Measurements from ENCODE around the gene RBP5. TPM values are rescaled to one million over a fixed set of nuclear protein-coding genes. Genes with fewer than 3 reads are reported as not detected.

The RBP5 gene
- total and polyA plus RNA-seq, 9 of the 15 experiments (the other 6 are each of a cell fraction or from before 2014, with no cell fraction given), result 8.6 to 22.5 (median 11.4) TPM

DNA sequence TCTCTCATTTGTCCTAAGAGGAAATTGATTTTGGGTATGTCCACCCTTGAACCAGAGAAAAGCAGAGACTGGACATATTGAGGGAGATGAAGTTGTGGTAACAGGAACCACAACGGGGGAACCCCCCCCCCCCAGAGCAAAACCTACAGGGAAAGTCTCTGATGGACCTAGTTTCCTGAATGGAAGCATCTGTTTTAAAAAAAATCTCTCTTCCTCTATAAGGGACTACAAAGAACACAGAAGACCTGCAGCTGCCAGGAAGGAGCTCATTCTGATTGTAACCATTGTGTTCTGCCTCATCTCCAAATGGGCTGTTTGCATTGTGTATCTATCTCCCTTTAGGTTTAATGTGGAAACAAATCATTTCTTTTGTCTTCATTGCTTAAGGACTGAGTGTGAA, 54.7 kb downstream of the RBP5 start:
- peaks cover 0 to 5% of the 10 kb centered on the region in 2 experiments; a peak in 3 of 5 replicates for H3K4me1 ChIP-seq (replicated peaks in 1 of 2; ENCODE audit: control insufficient read depth in 2 of 2, insufficient read depth in 2 of 2, low read length in 2 of 2)
- no peaks in the 10 kb centered on the region for H4K20me1 ChIP-seq (replicated peaks; ENCODE audit: control insufficient read depth, insufficient read depth, low read length)
- intact Hi-C loops (cut with micrococcal nuclease), result no loop called here
- H2AFZ ChIP-seq (ENCODE audit: low read depth, low read length), result no peak overlapping the region
- no peak overlapping the region for H3K9ac ChIP-seq (ENCODE audit: insufficient read depth in 1 of 2, low read depth in 2 of 2, low read length in 2 of 2)
- no peak overlapping the region for H3K27ac ChIP-seq (ENCODE audit: extremely low read depth, low read depth, low read length)
- H3K79me2 ChIP-seq (ENCODE audit: control insufficient read depth, insufficient read depth, low read length), result no peaks in the 10 kb centered on the region
- H3K27me3 ChIP-seq (ENCODE audit: control insufficient read depth in 2 of 2, insufficient read depth in 2 of 2, low read length in 2 of 2), result peaks cover 0 to 3% of the 10 kb centered on the region in 2 experiments; a peak in 1 of 5 replicates
- TF ChIP-seq HIVEP1 (CRISPR knock-in tag; IDR thresholded peaks at IDR 0.05) (no peak), MYBL2 (IDR thresholded peaks at IDR 0.05; ENCODE audit: low read depth) (no peak), MYBL2 (CRISPR knock-in tag; IDR thresholded peaks at IDR 0.05; ENCODE audit: borderline replicate concordance) (no peak)
- BruUV-seq (replicated peaks), result no TSS peak
- DNase-seq (ENCODE audit: extremely low read depth in 1 of 4, low spot score in 3 of 4) (no peak), ATAC-seq (no peak), FAIRE-seq (no peak)
- H3K9me3 ChIP-seq (replicated peaks; ENCODE audit: control insufficient read depth, insufficient read depth, low read depth, low read length), result no peaks in the 10 kb centered on the region
- in situ Hi-C loops (cut with MboI), result no loop called here
- no peaks in the 10 kb centered on the region for H3K36me3 ChIP-seq (ENCODE audit: control insufficient read depth, insufficient read depth, low read length)
- no peak overlapping the region for H3K4me2 ChIP-seq (ENCODE audit: insufficient read depth, low read length)
- ChIA-PET POLR2A (interaction anchor here (0.6 kb wide), 1 partner anchor 97 kb away, joined by 3 read pairs; no protein-coding TSS in a partner anchor), CTCF (ENCODE audit: low intra/inter-chr PET ratio) (no interaction called here)
- no peak overlapping the region for H3K4me3 ChIP-seq
- H3K9me1 ChIP-seq (ENCODE audit: control insufficient read depth, insufficient read depth, low read length), result no peaks in the 10 kb centered on the region
- WGBS (ENCODE audit: insufficient coverage, low coverage, missing lambda C conversion rate), result 0% methylated on average over 1 of the region's 1 CpG

Small RNA genes within 50 kb of the gene (small RNA-seq; reads per million reads assigned to genes)
- not detected for gene RNU6-485P

Other genes starting within 250 kb of the RBP5 start
Only the 7 nearest of the 15 such genes appear.
- 66.5 and 97.2 TPM in 2 replicates for gene EMG1, start 158.0 kb downstream of the RBP5 start, total RNA-seq (2014; rRNA removed)
- gene EMG1, start 158.0 kb downstream of the RBP5 start, total RNA-seq (2014; rRNA removed; fragmentation: Illumina TruSeq; extraction: Trizol), result 82.7 and 85.9 TPM in 2 replicates
- 66.9 and 75.1 TPM in 2 replicates for gene EMG1, start 158.0 kb downstream of the RBP5 start, total RNA-seq (2015; rRNA removed; fragmentation: Illumina TruSeq; extraction: Trizol)
- gene EMG1, start 158.0 kb downstream of the RBP5 start, total RNA-seq (2021), result 85.1 and 92.0 TPM in 2 replicates
- gene EMG1, start 158.0 kb downstream of the RBP5 start, polyA plus RNA-seq (2011; rRNA removed), result 71.4 and 92.5 TPM in 2 replicates
- gene EMG1, start 158.0 kb downstream of the RBP5 start, polyA plus RNA-seq (2014; fragmentation: Illumina TruSeq; extraction: Trizol), result 99.2 and 121 TPM in 2 replicates
- 100 to 1,000 TPM; 149 to 186 TPM for gene EMG1, start 158.0 kb downstream of the RBP5 start, polyA plus RNA-seq (2014; fragmentation: Nextera tagmentation; extraction: Ambion mirVana)
- gene EMG1, start 158.0 kb downstream of the RBP5 start, polyA plus RNA-seq (2014; rRNA removed), result 107 and 112 TPM in 2 replicates
- 14.3 and 17.4 TPM in 2 replicates for gene LPCAT3, start 110.4 kb downstream of the RBP5 start, total RNA-seq (2014; rRNA removed)
- 22.2 and 22.4 TPM in 2 replicates for gene LPCAT3, start 110.4 kb downstream of the RBP5 start, total RNA-seq (2014; rRNA removed; fragmentation: Illumina TruSeq; extraction: Trizol)
- gene LPCAT3, start 110.4 kb downstream of the RBP5 start, total RNA-seq (2015; rRNA removed; fragmentation: Illumina TruSeq; extraction: Trizol), result 23.0 and 25.3 TPM in 2 replicates
- gene LPCAT3, start 110.4 kb downstream of the RBP5 start, total RNA-seq (2021), result 31.1 and 32.5 TPM in 2 replicates
- gene LPCAT3, start 110.4 kb downstream of the RBP5 start, polyA plus RNA-seq (2011; rRNA removed), result 47.0 and 52.5 TPM in 2 replicates
- 40.3 and 44.3 TPM in 2 replicates for gene LPCAT3, start 110.4 kb downstream of the RBP5 start, polyA plus RNA-seq (2014; fragmentation: Illumina TruSeq; extraction: Trizol)
- 1 to 10 TPM; 4.9 to 5.6 TPM for gene LPCAT3, start 110.4 kb downstream of the RBP5 start, polyA plus RNA-seq (2014; fragmentation: Nextera tagmentation; extraction: Ambion mirVana)
- gene LPCAT3, start 110.4 kb downstream of the RBP5 start, polyA plus RNA-seq (2014; rRNA removed), result 27.4 and 34.7 TPM in 2 replicates
- gene C1S, start 68.2 kb downstream of the RBP5 start, total RNA-seq (2014; rRNA removed), result 0.04 and 0.27 TPM in 2 replicates
- 0.29 and 0.35 TPM in 2 replicates for gene C1S, start 68.2 kb downstream of the RBP5 start, total RNA-seq (2014; rRNA removed; fragmentation: Illumina TruSeq; extraction: Trizol)
- gene C1S, start 68.2 kb downstream of the RBP5 start, total RNA-seq (2015; rRNA removed; fragmentation: Illumina TruSeq; extraction: Trizol), result 0.08 and 0.25 TPM in 2 replicates
- gene C1S, start 68.2 kb downstream of the RBP5 start, total RNA-seq (2021), result 0.84 and 1.2 TPM in 2 replicates
- gene C1S, start 68.2 kb downstream of the RBP5 start, polyA plus RNA-seq (2011; rRNA removed), result 0.39 and 0.95 TPM in 2 replicates
- gene C1S, start 68.2 kb downstream of the RBP5 start, polyA plus RNA-seq (2014; fragmentation: Illumina TruSeq; extraction: Trizol), result 0.45 and 0.46 TPM in 2 replicates
- under 1 TPM; 0.08 to 0.11 TPM for gene C1S, start 68.2 kb downstream of the RBP5 start, polyA plus RNA-seq (2014; fragmentation: Nextera tagmentation; extraction: Ambion mirVana)
- gene C1S, start 68.2 kb downstream of the RBP5 start, polyA plus RNA-seq (2014; rRNA removed), result 0.12 and 0.26 TPM in 2 replicates
- 0.16 and 1.0 TPM in 2 replicates for gene C1R, start 36.4 kb downstream of the RBP5 start, total RNA-seq (2014; rRNA removed)
- 0.13 and 0.33 TPM in 2 replicates for gene C1R, start 36.4 kb downstream of the RBP5 start, total RNA-seq (2014; rRNA removed; fragmentation: Illumina TruSeq; extraction: Trizol)
- gene C1R, start 36.4 kb downstream of the RBP5 start, total RNA-seq (2015; rRNA removed; fragmentation: Illumina TruSeq; extraction: Trizol), result 0.14 and 0.19 TPM in 2 replicates
- 0.96 and 1.0 TPM in 2 replicates for gene C1R, start 36.4 kb downstream of the RBP5 start, total RNA-seq (2021)
- 0.33 and 0.81 TPM in 2 replicates for gene C1R, start 36.4 kb downstream of the RBP5 start, polyA plus RNA-seq (2011; rRNA removed)
- 0.33 and 0.36 TPM in 2 replicates for gene C1R, start 36.4 kb downstream of the RBP5 start, polyA plus RNA-seq (2014; fragmentation: Illumina TruSeq; extraction: Trizol)
- gene C1R, start 36.4 kb downstream of the RBP5 start, polyA plus RNA-seq (2014; fragmentation: Nextera tagmentation; extraction: Ambion mirVana), result under 1 TPM in 1 of 2 experiments, not detected in 1; 0.07 TPM
- 0.11 and 0.53 TPM in 2 replicates for gene C1R, start 36.4 kb downstream of the RBP5 start, polyA plus RNA-seq (2014; rRNA removed)
- 9.5 and 13.6 TPM in 2 replicates for gene C1RL, start 19.7 kb downstream of the RBP5 start, total RNA-seq (2014; rRNA removed)
- gene C1RL, start 19.7 kb downstream of the RBP5 start, total RNA-seq (2014; rRNA removed; fragmentation: Illumina TruSeq; extraction: Trizol), result 3.6 and 5.4 TPM in 2 replicates
- 7.6 and 8.0 TPM in 2 replicates for gene C1RL, start 19.7 kb downstream of the RBP5 start, total RNA-seq (2015; rRNA removed; fragmentation: Illumina TruSeq; extraction: Trizol)
- gene C1RL, start 19.7 kb downstream of the RBP5 start, total RNA-seq (2021), result 6.9 and 9.1 TPM in 2 replicates
- 6.3 and 6.8 TPM in 2 replicates for gene C1RL, start 19.7 kb downstream of the RBP5 start, polyA plus RNA-seq (2011; rRNA removed)
- 7.3 and 8.8 TPM in 2 replicates for gene C1RL, start 19.7 kb downstream of the RBP5 start, polyA plus RNA-seq (2014; fragmentation: Illumina TruSeq; extraction: Trizol)
- 1 to 10 TPM; 1.4 to 1.9 TPM for gene C1RL, start 19.7 kb downstream of the RBP5 start, polyA plus RNA-seq (2014; fragmentation: Nextera tagmentation; extraction: Ambion mirVana)
- 10.7 and 13.7 TPM in 2 replicates for gene C1RL, start 19.7 kb downstream of the RBP5 start, polyA plus RNA-seq (2014; rRNA removed)
- 7.8 and 11.0 TPM in 2 replicates for gene CLSTN3, start 1.5 kb upstream of the RBP5 start, total RNA-seq (2014; rRNA removed)
- gene CLSTN3, start 1.5 kb upstream of the RBP5 start, total RNA-seq (2014; rRNA removed; fragmentation: Illumina TruSeq; extraction: Trizol), result 6.2 and 6.8 TPM in 2 replicates
- gene CLSTN3, start 1.5 kb upstream of the RBP5 start, total RNA-seq (2015; rRNA removed; fragmentation: Illumina TruSeq; extraction: Trizol), result 4.3 and 5.5 TPM in 2 replicates
- gene CLSTN3, start 1.5 kb upstream of the RBP5 start, total RNA-seq (2021), result 14.7 and 18.5 TPM in 2 replicates
- 23.2 and 27.0 TPM in 2 replicates for gene CLSTN3, start 1.5 kb upstream of the RBP5 start, polyA plus RNA-seq (2011; rRNA removed)
- 11.9 and 14.3 TPM in 2 replicates for gene CLSTN3, start 1.5 kb upstream of the RBP5 start, polyA plus RNA-seq (2014; fragmentation: Illumina TruSeq; extraction: Trizol)
- under 1 TPM; 0.08 to 0.10 TPM for gene CLSTN3, start 1.5 kb upstream of the RBP5 start, polyA plus RNA-seq (2014; fragmentation: Nextera tagmentation; extraction: Ambion mirVana)
- gene CLSTN3, start 1.5 kb upstream of the RBP5 start, polyA plus RNA-seq (2014; rRNA removed), result 11.2 and 17.6 TPM in 2 replicates
- 11.0 and 18.1 TPM in 2 replicates for gene PEX5, start 60.8 kb upstream of the RBP5 start, total RNA-seq (2014; rRNA removed)
- 13.1 and 13.6 TPM in 2 replicates for gene PEX5, start 60.8 kb upstream of the RBP5 start, total RNA-seq (2014; rRNA removed; fragmentation: Illumina TruSeq; extraction: Trizol)
- gene PEX5, start 60.8 kb upstream of the RBP5 start, total RNA-seq (2015; rRNA removed; fragmentation: Illumina TruSeq; extraction: Trizol), result 12.9 and 14.0 TPM in 2 replicates
- gene PEX5, start 60.8 kb upstream of the RBP5 start, total RNA-seq (2021), result 25.0 and 26.1 TPM in 2 replicates
- gene PEX5, start 60.8 kb upstream of the RBP5 start, polyA plus RNA-seq (2011; rRNA removed), result 14.4 and 18.4 TPM in 2 replicates
- gene PEX5, start 60.8 kb upstream of the RBP5 start, polyA plus RNA-seq (2014; fragmentation: Illumina TruSeq; extraction: Trizol), result 16.6 and 20.2 TPM in 2 replicates
- 1 to 10 TPM; 1.4 to 1.5 TPM for gene PEX5, start 60.8 kb upstream of the RBP5 start, polyA plus RNA-seq (2014; fragmentation: Nextera tagmentation; extraction: Ambion mirVana)
- gene PEX5, start 60.8 kb upstream of the RBP5 start, polyA plus RNA-seq (2014; rRNA removed), result 14.8 and 17.3 TPM in 2 replicates